OCI-LY1 (cell line): ENCODE data around the gene C1orf216.

Experiments
- EZH2 ChIP-seq: fragments of 200-600 bp; sonication (generic), shearing (Covaris generic); IDR thresholded peaks from 2 replicates; pipeline ENCODE4 v1.8.0; 2017; ENCODE audit warnings: borderline replicate concordance, mixed run types, mild to moderate bottlenecking, antibody characterized with exemption, low read length, moderate library complexity, mixed read lengths
- TF ChIP-seq, protein P1 (sequence below): fragments of 200-600 bp; sonication (generic), shearing (Covaris generic); IDR thresholded peaks from 2 replicates; pipeline ENCODE4 v1.5.1; 2017; ENCODE audit warnings: mild to moderate bottlenecking, antibody characterized with exemption, low read length, moderate library complexity, mixed read lengths

DNA sequence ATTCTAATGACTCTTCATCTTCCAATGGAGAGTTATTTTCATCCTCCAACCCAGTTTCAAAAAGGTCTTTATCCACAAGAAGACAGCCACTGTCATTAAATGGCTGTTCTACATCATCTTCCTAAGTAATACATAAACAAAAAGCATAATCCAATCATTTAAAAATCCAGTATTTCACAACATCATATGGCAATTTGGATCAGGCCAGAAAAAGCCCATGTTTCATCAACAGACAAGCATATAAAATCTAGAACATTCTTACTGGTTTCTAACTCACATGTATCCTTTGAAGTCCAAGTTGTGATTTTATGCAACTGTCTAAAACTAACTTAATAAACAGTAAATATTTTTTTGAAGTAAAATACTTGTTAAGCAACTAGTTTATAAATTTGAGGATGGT lies 44.5 kb upstream of the C1orf216 start:
- TF ChIP-seq, protein P1, sequence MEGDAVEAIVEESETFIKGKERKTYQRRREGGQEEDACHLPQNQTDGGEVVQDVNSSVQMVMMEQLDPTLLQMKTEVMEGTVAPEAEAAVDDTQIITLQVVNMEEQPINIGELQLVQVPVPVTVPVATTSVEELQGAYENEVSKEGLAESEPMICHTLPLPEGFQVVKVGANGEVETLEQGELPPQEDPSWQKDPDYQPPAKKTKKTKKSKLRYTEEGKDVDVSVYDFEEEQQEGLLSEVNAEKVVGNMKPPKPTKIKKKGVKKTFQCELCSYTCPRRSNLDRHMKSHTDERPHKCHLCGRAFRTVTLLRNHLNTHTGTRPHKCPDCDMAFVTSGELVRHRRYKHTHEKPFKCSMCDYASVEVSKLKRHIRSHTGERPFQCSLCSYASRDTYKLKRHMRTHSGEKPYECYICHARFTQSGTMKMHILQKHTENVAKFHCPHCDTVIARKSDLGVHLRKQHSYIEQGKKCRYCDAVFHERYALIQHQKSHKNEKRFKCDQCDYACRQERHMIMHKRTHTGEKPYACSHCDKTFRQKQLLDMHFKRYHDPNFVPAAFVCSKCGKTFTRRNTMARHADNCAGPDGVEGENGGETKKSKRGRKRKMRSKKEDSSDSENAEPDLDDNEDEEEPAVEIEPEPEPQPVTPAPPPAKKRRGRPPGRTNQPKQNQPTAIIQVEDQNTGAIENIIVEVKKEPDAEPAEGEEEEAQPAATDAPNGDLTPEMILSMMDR: no peak
- TF ChIP-seq EZH2: no peak
